Measurements from ENCODE around the gene CLK2. TPM values are rescaled to one million over a fixed set of nuclear protein-coding genes. Genes with fewer than 3 reads are reported as not detected.

Gene CLK2
- total RNA-seq, 1 experiment from 2014 or later = 72.6 TPM

DNA sequence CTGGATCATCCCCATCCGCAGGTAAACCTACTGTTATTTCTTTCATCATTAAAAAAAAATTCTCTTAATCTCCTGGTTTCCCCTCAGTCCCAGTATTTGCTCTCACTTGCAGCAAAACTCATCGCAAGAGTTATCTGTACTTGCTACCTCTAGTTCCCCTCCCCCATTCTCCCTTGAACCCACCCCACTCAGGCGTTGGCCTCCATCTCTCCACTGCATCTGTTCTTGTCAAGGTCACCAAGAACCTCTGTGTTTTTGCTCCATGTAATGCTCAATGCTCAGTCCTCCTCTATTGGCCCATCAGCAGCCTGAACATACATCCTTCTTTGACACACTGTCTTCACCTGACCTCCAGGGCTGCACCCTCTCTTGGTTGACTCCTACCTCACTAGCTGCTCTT is 23.4 kb upstream of the CLK2 start (continued):
- TF ChIP-seq, protein P1, sequence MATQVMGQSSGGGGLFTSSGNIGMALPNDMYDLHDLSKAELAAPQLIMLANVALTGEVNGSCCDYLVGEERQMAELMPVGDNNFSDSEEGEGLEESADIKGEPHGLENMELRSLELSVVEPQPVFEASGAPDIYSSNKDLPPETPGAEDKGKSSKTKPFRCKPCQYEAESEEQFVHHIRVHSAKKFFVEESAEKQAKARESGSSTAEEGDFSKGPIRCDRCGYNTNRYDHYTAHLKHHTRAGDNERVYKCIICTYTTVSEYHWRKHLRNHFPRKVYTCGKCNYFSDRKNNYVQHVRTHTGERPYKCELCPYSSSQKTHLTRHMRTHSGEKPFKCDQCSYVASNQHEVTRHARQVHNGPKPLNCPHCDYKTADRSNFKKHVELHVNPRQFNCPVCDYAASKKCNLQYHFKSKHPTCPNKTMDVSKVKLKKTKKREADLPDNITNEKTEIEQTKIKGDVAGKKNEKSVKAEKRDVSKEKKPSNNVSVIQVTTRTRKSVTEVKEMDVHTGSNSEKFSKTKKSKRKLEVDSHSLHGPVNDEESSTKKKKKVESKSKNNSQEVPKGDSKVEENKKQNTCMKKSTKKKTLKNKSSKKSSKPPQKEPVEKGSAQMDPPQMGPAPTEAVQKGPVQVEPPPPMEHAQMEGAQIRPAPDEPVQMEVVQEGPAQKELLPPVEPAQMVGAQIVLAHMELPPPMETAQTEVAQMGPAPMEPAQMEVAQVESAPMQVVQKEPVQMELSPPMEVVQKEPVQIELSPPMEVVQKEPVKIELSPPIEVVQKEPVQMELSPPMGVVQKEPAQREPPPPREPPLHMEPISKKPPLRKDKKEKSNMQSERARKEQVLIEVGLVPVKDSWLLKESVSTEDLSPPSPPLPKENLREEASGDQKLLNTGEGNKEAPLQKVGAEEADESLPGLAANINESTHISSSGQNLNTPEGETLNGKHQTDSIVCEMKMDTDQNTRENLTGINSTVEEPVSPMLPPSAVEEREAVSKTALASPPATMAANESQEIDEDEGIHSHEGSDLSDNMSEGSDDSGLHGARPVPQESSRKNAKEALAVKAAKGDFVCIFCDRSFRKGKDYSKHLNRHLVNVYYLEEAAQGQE (IDR thresholded peaks at IDR 0.05; ENCODE audit: low read depth) = no peak
- TF ChIP-seq SRF (IDR thresholded peaks at IDR 0.05; ENCODE audit: low read depth) (no peak), FOSL1 (IDR thresholded peaks at IDR 0.05; ENCODE audit: low read depth) (no peak)

DNA sequence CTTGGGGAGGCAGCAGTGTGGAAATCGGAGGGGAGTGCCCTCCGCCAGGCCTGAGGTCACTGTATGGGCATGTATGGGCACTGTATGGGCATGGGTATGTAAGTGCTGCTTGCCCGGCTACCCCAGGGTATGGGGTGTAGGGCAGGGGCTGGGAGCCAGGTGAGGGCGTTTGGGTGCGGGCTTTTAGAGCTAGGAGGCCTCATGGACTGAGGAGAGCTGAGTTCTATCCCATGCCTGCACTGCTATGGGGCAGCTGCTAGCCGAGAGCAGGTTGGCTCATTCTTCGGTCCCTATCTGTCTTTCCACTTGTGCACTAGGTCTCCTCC is 22.6 kb upstream of the CLK2 start:
- Histone ChIP-seq H3K4me1 (ENCODE audit: control insufficient read depth in 1 of 2, insufficient read depth in 2 of 2, low read length in 2 of 2) (no peaks in the 10 kb centered on the region; a peak in 1 of 4 replicates), H3K4me2 (ENCODE audit: low read length) (no peak overlapping the region), H3K9ac (ENCODE audit: low read length) (no peak overlapping the region), H3K27me3 (ENCODE audit: insufficient read depth, low read length) (no peaks in the 10 kb centered on the region), H3K79me2 (ENCODE audit: insufficient read depth, low read length) (no peaks in the 10 kb centered on the region), H3K9me2 (ENCODE audit: insufficient read depth) (no peaks in the 10 kb centered on the region), H3K27ac (ENCODE audit: low read depth, low read length) (no peak overlapping the region), H3K9me3 (ENCODE audit: control insufficient read depth in 1 of 2, insufficient read depth in 1 of 2, low read depth in 1 of 2, low read length in 2 of 2) (no peaks in the 10 kb centered on the region), H4K20me1 (ENCODE audit: insufficient read depth) (no peaks in the 10 kb centered on the region), H3K4me3 (replicated peaks in 1 of 2; ENCODE audit: low read depth in 1 of 2, low read length in 2 of 2) (no peak overlapping the region), H2AFZ (ENCODE audit: low read depth, low read length, poor library complexity, severe bottlenecking) (no peak overlapping the region), H3K36me3 (ENCODE audit: control insufficient read depth in 1 of 2, insufficient read depth in 2 of 2, low read length in 2 of 2) (no peaks in the 10 kb centered on the region)
- intact Hi-C loops (cut with micrococcal nuclease) = no loop called here
- RAD21 ChIA-PET (ENCODE audit: low non-redundant PET in 1 of 2, low total read pairs in 2 of 2, uncharacterized antibody in 2 of 2, unreplicated experiment in 2 of 2) = no interaction called here
- POLR2A ChIA-PET = no interaction called here
- TF ChIP-seq ZNF274 (IDR thresholded peaks at IDR 0.05; ENCODE audit: low read depth, low read length) = no peak
- TF ChIP-seq ZFX (IDR thresholded peaks at IDR 0.05) = no peak
- no peak for TF ChIP-seq EZH2 (IDR thresholded peaks at IDR 0.05)
- no peak for TF ChIP-seq EGR1 (IDR thresholded peaks at IDR 0.05; ENCODE audit: low read depth)
- ATAC-seq (no peak), DNase-seq (ENCODE audit: low read depth, low spot score) (no peak)
- no TSS peak for BruUV-seq (replicated peaks)
- CTCF ChIA-PET = no interaction called here
